Gastroesophageal sphincter (tissue), 4 donors: ENCODE measurements around the gene IDH2. TPM values are rescaled to one million over a fixed set of nuclear protein-coding genes. Genes with fewer than 3 reads are reported as not detected.
"Not testable (repeated sequence)": the region's sequence is repeated elsewhere in the genome, so short reads cannot be mapped to it uniquely, and the experiment has no call there.

ENCODE experiments used
- ATAC-seq: fragments of 150-250 bp; one replicate; pipeline ENCODE4 v1.9.1; 2016; ENCODE audit warnings: mild to moderate bottlenecking, moderate library complexity
- H3K27ac ChIP-seq, 4 donors: fragments of 200-600 bp; sonication (generic) in 3 of 4; 1 replicate in 3 of 4; 2 replicates in 1 of 4; pipeline ENCODE4 v1.5.1; 2016 to 2019
- H3K27me3 ChIP-seq: fragments of 200-600 bp; sonication (generic); one replicate; pipeline ENCODE4 v1.5.1; 2019
- H3K36me3 ChIP-seq, 2 donors: fragments of 200-600 bp; sonication (generic); one replicate each; pipeline ENCODE4 v1.5.1; 2019; ENCODE audit warnings: control low read depth in 1 of 2
- H3K4me1 ChIP-seq, 3 donors: fragments of 200-600 bp; sonication (generic); 1 replicate in 2 of 3; 2 replicates in 1 of 3; pipeline ENCODE4 v1.5.1; 2016 to 2019; ENCODE audit warnings: control low read depth in 2 of 3
- H3K4me3 ChIP-seq, 2 donors: fragments of 200-600 bp; sonication (generic); one replicate each; pipeline ENCODE4 v1.5.1; 2019; ENCODE audit warnings: mild to moderate bottlenecking in 1 of 2, moderate library complexity in 1 of 2
- H3K9me3 ChIP-seq, 3 donors: fragments of 200-600 bp; sonication (generic); one replicate each; pipeline ENCODE4 v1.5.1; 2017 to 2019; ENCODE audit warnings: control low read depth in 2 of 3
- EP300 ChIP-seq: sonication (generic); formaldehyde crosslinking; IDR thresholded peaks from one replicate; pipeline ENCODE4 v1.6.1; 2017; ENCODE audit warnings: antibody characterized with exemption, mild to moderate bottlenecking
- POLR2A ChIP-seq, 2 donors: fragments of 450-650 bp; IDR thresholded peaks; one replicate each; pipeline ENCODE4 v1.6.1; 2017; ENCODE audit warnings: antibody characterized with exemption in 2 of 2, mild to moderate bottlenecking in 2 of 2, moderate library complexity in 1 of 2
- POLR2AphosphoS5 ChIP-seq: sonication (generic); formaldehyde crosslinking; IDR thresholded peaks from one replicate; pipeline ENCODE4 v1.6.1; 2017; ENCODE audit warnings: antibody characterized with exemption
- WGBS, 2 donors: methylation state at CpG; one replicate each; pipeline ENCODE4 v1.1.5; 2018; ENCODE audit warnings: low coverage in 1 of 2; 5-methylcytosine and 5-hydroxymethylcytosine counted together
- total RNA-seq, 4 donors: library from RNA; depleted of rRNA; stranded (reverse); fragments of >200 nt; gene quantifications; one replicate each; pipeline ENCODE4 v1.1.0, GENCODE V29; 2016
- TF ChIP-seq, protein P1 (sequence below), 4 experiments: fragments of 200-600 bp in 2 of 4; fragments of 450-650 bp in 2 of 4; sonication (generic) in 1 of 4; IDR thresholded peaks; one replicate each; pipeline ENCODE4 v1.5.1; 2017 to 2019; ENCODE audit warnings: antibody characterized with exemption in 4 of 4, mild to moderate bottlenecking in 2 of 4, moderate library complexity in 2 of 4

IDH2 gene
- total RNA-seq, 4 donors from 2014 or later: 45.2 to 289 (median 132) TPM

- WGBS, 2 donors: 56 to 73% methylated on average over 3 to 6 of the region's 9 CpGs
- Histone ChIP-seq H3K4me3 (no peak overlapping the region), H3K36me3 (no peaks in the 10 kb centered on the region), H3K27me3 (no peaks in the 10 kb centered on the region), H3K9me3 (no peaks in the 10 kb centered on the region), H3K4me1 (peaks cover 0 to 26% (median 3%) of the 10 kb centered on the region in 3 donors), H3K27ac (no peak overlapping the region)
- ATAC-seq: no peak
- no peak for TF ChIP-seq POLR2A (IDR thresholded peaks at IDR 0.05)
- TF ChIP-seq, protein P1, sequence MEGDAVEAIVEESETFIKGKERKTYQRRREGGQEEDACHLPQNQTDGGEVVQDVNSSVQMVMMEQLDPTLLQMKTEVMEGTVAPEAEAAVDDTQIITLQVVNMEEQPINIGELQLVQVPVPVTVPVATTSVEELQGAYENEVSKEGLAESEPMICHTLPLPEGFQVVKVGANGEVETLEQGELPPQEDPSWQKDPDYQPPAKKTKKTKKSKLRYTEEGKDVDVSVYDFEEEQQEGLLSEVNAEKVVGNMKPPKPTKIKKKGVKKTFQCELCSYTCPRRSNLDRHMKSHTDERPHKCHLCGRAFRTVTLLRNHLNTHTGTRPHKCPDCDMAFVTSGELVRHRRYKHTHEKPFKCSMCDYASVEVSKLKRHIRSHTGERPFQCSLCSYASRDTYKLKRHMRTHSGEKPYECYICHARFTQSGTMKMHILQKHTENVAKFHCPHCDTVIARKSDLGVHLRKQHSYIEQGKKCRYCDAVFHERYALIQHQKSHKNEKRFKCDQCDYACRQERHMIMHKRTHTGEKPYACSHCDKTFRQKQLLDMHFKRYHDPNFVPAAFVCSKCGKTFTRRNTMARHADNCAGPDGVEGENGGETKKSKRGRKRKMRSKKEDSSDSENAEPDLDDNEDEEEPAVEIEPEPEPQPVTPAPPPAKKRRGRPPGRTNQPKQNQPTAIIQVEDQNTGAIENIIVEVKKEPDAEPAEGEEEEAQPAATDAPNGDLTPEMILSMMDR (IDR thresholded peaks at IDR 0.05): no peak
- no peak for TF ChIP-seq EP300
- no peak for TF ChIP-seq POLR2AphosphoS5
Measured at GRCh38 chr15:90145259-90145658, 43.0 kb upstream of the IDH2 start.

GRCh38 chr15:90143166-90143655 lies 40.9 kb upstream of the IDH2 start:
- H3K4me3 ChIP-seq: no peak overlapping the region
- peak; percentile 55 for ATAC-seq
- 40 to 80% methylated on average over 1 to 8 of the region's 12 CpGs for WGBS, 2 donors
- H3K9me3 ChIP-seq: no peaks in the 10 kb centered on the region
- peaks cover 0 to 25% (median 7%) of the 10 kb centered on the region in 3 donors for H3K4me1 ChIP-seq
- no peaks in the 10 kb centered on the region for H3K27me3 ChIP-seq
- H3K36me3 ChIP-seq: no peaks in the 10 kb centered on the region
- no peak for TF ChIP-seq EP300
- TF ChIP-seq, protein P1 (IDR thresholded peaks at IDR 0.05): peak in 3 of 4 experiments; percentile 38 to 68 (median 42)
- H3K27ac ChIP-seq: peak overlapping the region in 2 of 4 donors; percentile 37 to 45

- TF ChIP-seq EP300 (no peak), POLR2AphosphoS5 (no peak), POLR2A (IDR thresholded peaks at IDR 0.05) (no peak)
- TF ChIP-seq, protein P1 (IDR thresholded peaks at IDR 0.05): no peak
- no peaks in the 10 kb centered on the region for H3K36me3 ChIP-seq
- H3K4me1 ChIP-seq: peaks cover 0 to 26% (median 7%) of the 10 kb centered on the region in 3 donors
- H3K27me3 ChIP-seq: no peaks in the 10 kb centered on the region
- WGBS, 2 donors: 76 to 79% methylated on average over 8 to 14 of the region's 21 CpGs
- no peak overlapping the region for H3K4me3 ChIP-seq
- no peaks in the 10 kb centered on the region for H3K9me3 ChIP-seq
- no peak overlapping the region for H3K27ac ChIP-seq
- ATAC-seq: no peak
Measured at GRCh38 chr15:90142216-90143165, 40.2 kb upstream of the IDH2 start.

DNA sequence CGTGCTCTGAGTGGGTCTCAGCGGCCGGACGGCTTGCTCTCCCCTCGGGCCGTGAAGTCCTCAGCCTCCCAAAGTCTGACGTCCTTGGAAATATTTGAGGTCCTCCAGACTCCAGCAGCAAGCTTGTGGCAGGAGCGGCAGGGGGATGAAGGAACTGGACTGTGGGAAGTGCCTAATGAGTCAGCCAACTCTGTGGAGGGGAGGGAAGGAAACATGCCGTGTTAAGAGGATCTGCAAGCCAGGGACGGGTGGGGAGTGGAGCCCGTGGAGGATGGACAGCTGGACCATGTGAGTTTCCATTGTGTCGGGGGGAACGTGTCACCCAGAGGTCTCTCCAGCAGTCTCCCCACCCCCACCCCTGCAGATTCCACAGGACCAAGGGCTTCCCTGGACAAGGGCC lies 39.4 kb upstream of the IDH2 start:
- no peak overlapping the region for H3K27ac ChIP-seq
- TF ChIP-seq, protein P1 (IDR thresholded peaks at IDR 0.05): no peak
- TF ChIP-seq POLR2A (IDR thresholded peaks at IDR 0.05) (no peak), POLR2AphosphoS5 (no peak), EP300 (no peak)
- no peaks in the 10 kb centered on the region for H3K36me3 ChIP-seq
- 3% methylated on average over 5 of the region's 13 CpGs; no CpG with 5 or more reads in 1 of the 2 donors for WGBS, 2 donors
- H3K9me3 ChIP-seq: no peaks in the 10 kb centered on the region
- H3K4me3 ChIP-seq: no peak overlapping the region
- peaks cover 0 to 26% (median 7%) of the 10 kb centered on the region in 3 donors for H3K4me1 ChIP-seq
- H3K27me3 ChIP-seq: no peaks in the 10 kb centered on the region
- ATAC-seq: no peak

GRCh38 chr15:90139549-90139948 lies 37.3 kb upstream of the IDH2 start:
- not testable (repeated sequence) for H3K4me3 ChIP-seq, H3K9me3 ChIP-seq, H3K27ac ChIP-seq, H3K27me3 ChIP-seq, ATAC-seq, H3K36me3 ChIP-seq
- peaks cover 0 to 26% (median 7%) of the 10 kb centered on the region in 3 donors for H3K4me1 ChIP-seq
- 94 to 100% methylated on average over 7 to 8 of the region's 8 CpGs for WGBS, 2 donors
